K562 (cell line): ENCODE measurements around the gene TTC24. TPM values are rescaled to one million over a fixed set of nuclear protein-coding genes. Genes with fewer than 3 reads are reported as not detected.
A peak's percentile ranks its signal among the peaks of the same experiment; 100 is the strongest.

Experiments
- CBFB ChIP-seq: sonication (generic); formaldehyde crosslinking; IDR thresholded peaks from 2 replicates; pipeline ENCODE4 v1.4.0; 2020; ENCODE audit warnings: mild to moderate bottlenecking, missing genetic modification reagents
- E4F1 ChIP-seq: fragments of 250-450 bp; sonication (Bioruptor Pico); IDR thresholded peaks from 2 replicates; pipeline ENCODE4 v1.5.0; 2021; ENCODE audit warnings: mild to moderate bottlenecking, borderline replicate concordance
- ELF2 ChIP-seq: fragments of 250-450 bp; sonication (Bioruptor Pico); IDR thresholded peaks from 2 replicates; pipeline ENCODE4 v1.5.0; 2021; ENCODE audit warnings: mild to moderate bottlenecking
- HNRNPH1 ChIP-seq: fragments of 200-400 bp; formaldehyde crosslinking; optimal IDR thresholded peaks from 2 replicates; pipeline ENCODE3; 2017; ENCODE audit warnings: low read depth, mild to moderate bottlenecking, low read length, moderate library complexity
- HOMEZ ChIP-seq: fragments of 250-450 bp; sonication (Bioruptor Pico); IDR thresholded peaks from 2 replicates; pipeline ENCODE4 v1.4.0; 2020; ENCODE audit warnings: mild to moderate bottlenecking, moderate library complexity
- MBD1 ChIP-seq: fragments of 250-450 bp; sonication (Bioruptor Pico); IDR thresholded peaks from 2 replicates; pipeline ENCODE4 v1.8.0; 2022; ENCODE audit warnings: inconsistent platforms
- NUFIP1 ChIP-seq: fragments of 450-650 bp; IDR thresholded peaks from 2 replicates; pipeline ENCODE4 v1.6.1; 2018; ENCODE audit not compliant: partially characterized antibody
- RCOR1 ChIP-seq, 2 experiments: IDR thresholded peaks; 2 replicates each; pipeline ENCODE4 v1.6.1; 2012; ENCODE audit warnings: low read depth in 2 of 2, low read length in 2 of 2, borderline replicate concordance in 1 of 2, improper control_type of control experiment in 1 of 2
- RERE ChIP-seq: sonication (generic); formaldehyde crosslinking; IDR thresholded peaks from 2 replicates; pipeline ENCODE4 v1.8.0; 2023; ENCODE audit warnings: missing genetic modification reagents, mild to moderate bottlenecking, borderline replicate concordance
- SAP30 ChIP-seq: fragments of 200-600 bp; sonication (generic); IDR thresholded peaks from 2 replicates; pipeline ENCODE4 v1.6.1; 2012; ENCODE audit warnings: borderline replicate concordance, low read depth, mild to moderate bottlenecking, moderate library complexity, low read length, control low read depth, inconsistent platforms; ENCODE audit not compliant: insufficient read depth, poor library complexity, severe bottlenecking
- SIN3B ChIP-seq: fragments of 450-650 bp; IDR thresholded peaks from 2 replicates; pipeline ENCODE4 v1.6.1; 2017; ENCODE audit warnings: low read depth, mild to moderate bottlenecking, moderate library complexity
- TEAD1 ChIP-seq, 2 experiments: fragments of 450-650 bp in 1 of 2; sonication (generic) in 1 of 2; formaldehyde crosslinking; IDR thresholded peaks; 2 replicates each; pipeline versions ENCODE4 v1.4.0 to v1.8.0; 2020 to 2022; ENCODE audit warnings: mild to moderate bottlenecking in 2 of 2, missing genetic modification reagents in 1 of 2
- YY1 ChIP-seq, 3 experiments: IDR thresholded peaks; 2 replicates each; pipeline ENCODE4 v1.6.1; 2011; ENCODE audit warnings: low read length in 2 of 3, mild to moderate bottlenecking in 2 of 3, moderate library complexity in 2 of 3, borderline replicate concordance in 1 of 3, control low read depth in 1 of 3, low read depth in 1 of 3; ENCODE audit not compliant: insufficient read depth in 3 of 3, insufficient replicate concordance in 2 of 3, control insufficient read depth in 1 of 3, insufficient read length in 1 of 3; ENCODE audit errors: extremely low read depth in 1 of 3
- ZNF165 ChIP-seq: fragments of 250-450 bp; sonication (Bioruptor Pico); IDR thresholded peaks from 2 replicates; pipeline ENCODE4 v1.4.0; 2020; ENCODE audit warnings: borderline replicate concordance
- ZNF431 ChIP-seq: sonication (generic); formaldehyde crosslinking; IDR thresholded peaks from 2 replicates; pipeline ENCODE4 v1.8.0; 2022; ENCODE audit warnings: mild to moderate bottlenecking, missing genetic modification reagents
- polyA plus RNA-seq, 8 experiments: library from polyadenylated mRNA; depleted of rRNA in 4 of 8; stranded (reverse) in 5 of 8; unstranded in 3 of 8; fragments of >200 nt; fragmentation: Nextera tagmentation in 2 of 8; fragmentation: Illumina TruSeq in 1 of 8; extraction: Ambion mirVana in 2 of 8; extraction: Trizol in 1 of 8; gene quantifications; 2 replicates each; pipeline versions ENCODE4 v1.2.1 to v1.2.3, GENCODE V29; 2011 to 2014; ENCODE audit warnings: inconsistent platforms in 1 of 8, missing spikeins in 1 of 8
- total RNA-seq, 7 experiments: library from RNA; depleted of rRNA in 6 of 7; stranded (reverse); fragments of >200 nt in 6 of 7; fragmentation: Illumina TruSeq in 2 of 7; extraction: Trizol in 2 of 7; gene quantifications; 2 replicates each; pipeline versions ENCODE4 v1.2.1 to v1.2.3, GENCODE V29; 2011 to 2021; ENCODE audit warnings: low replicate concordance in 1 of 7

The TTC24 gene
- total and polyA plus RNA-seq, 9 of the 15 experiments (the other 6 are each of a cell fraction or from before 2014, with no cell fraction given) = not detected

DNA sequence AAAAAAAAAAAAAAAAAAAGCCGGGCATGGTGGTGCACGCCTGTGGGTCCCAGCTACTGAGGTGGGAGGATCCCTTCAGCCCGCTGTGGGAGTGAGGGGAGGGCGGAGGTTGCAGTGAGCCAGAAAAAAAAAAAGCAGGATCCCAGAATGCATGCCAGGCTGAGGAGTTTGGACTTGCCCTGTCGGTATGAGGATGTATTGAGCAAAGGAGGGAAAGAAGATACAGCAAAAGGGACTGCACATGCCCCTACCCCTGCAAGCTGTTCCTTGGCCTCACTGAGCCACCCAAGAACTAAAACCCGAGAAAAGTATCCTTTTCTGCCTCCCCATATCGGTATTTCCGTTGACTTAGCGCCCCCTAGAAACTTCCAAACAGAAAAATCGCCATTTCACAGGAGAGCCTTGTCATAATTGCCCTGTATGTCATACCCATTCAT is 23.1 kb downstream of the TTC24 start (continued):
- TF ChIP-seq HNRNPH1 (no peak), RCOR1 (IDR thresholded peaks at IDR 0.05; ENCODE audit: borderline replicate concordance in 1 of 2, low read depth in 2 of 2, low read length in 2 of 2) (0 out of 4 replicates have a peak, but pooled peaks of 1 of the 2 experiments have one; percentile 35), HOMEZ (CRISPR knock-in tag) (no peak), ELF2 (CRISPR knock-in tag) (no peak), E4F1 (CRISPR knock-in tag) (no peak), CBFB (CRISPR knock-in tag) (no peak), TEAD1 (CRISPR knock-in tag; IDR thresholded peaks at IDR 0.05) (peak in 1 of 2 experiments; percentile 64; a peak in 2 of 4 replicates), RERE (CRISPR knock-in tag) (no peak), SIN3B (no peak), ZNF431 (CRISPR knock-in tag) (no peak), NUFIP1 (no peak), ZNF165 (CRISPR knock-in tag) (no peak), SAP30 (no peak), MBD1 (CRISPR knock-in tag) (no peak), YY1 (IDR thresholded peaks at IDR 0.05; ENCODE audit: borderline replicate concordance in 1 of 3, control insufficient read depth in 1 of 3, extremely low read depth in 1 of 3, insufficient read depth in 3 of 3, insufficient read length in 1 of 3, insufficient replicate concordance in 2 of 3, low read depth in 1 of 3, low read length in 2 of 3) (no peak)
